Upper lobe of left lung (tissue), 6 donors: ENCODE results near the gene SPIRE2. TPM values are rescaled to one million over a fixed set of nuclear protein-coding genes. Genes with fewer than 3 reads are reported as not detected.
A peak's percentile ranks its signal among the peaks of the same experiment; 100 is the strongest.

Experiments used
- ATAC-seq, 2 donors: fragments of 200-7000 bp; cut with Tn5 transposase; one replicate each; pipeline ENCODE4 v1.9.1; 2022; ENCODE audit warnings: mild to moderate bottlenecking in 2 of 2, moderate library complexity in 2 of 2; ENCODE audit not compliant: low FRiP score in 2 of 2
- DNase-seq, 2 donors: peaks; one replicate each; pipeline ENCODE4 v3.0.0-alpha.2; 2019 to 2020
- H3K27ac ChIP-seq, 4 donors: fragments of 200-600 bp; sonication (generic); one replicate each; pipeline ENCODE4 v1.5.1; 2016 to 2019
- H3K27me3 ChIP-seq, 4 donors: fragments of 200-600 bp; sonication (generic); one replicate each; pipeline ENCODE4 v1.5.1; 2017 to 2019
- H3K36me3 ChIP-seq, 4 donors: fragments of 200-600 bp; sonication (generic); one replicate each; pipeline ENCODE4 v1.5.1; 2016 to 2019
- H3K4me1 ChIP-seq, 4 donors: fragments of 200-600 bp; sonication (generic); one replicate each; pipeline ENCODE4 v1.5.1; 2018 to 2019
- H3K4me3 ChIP-seq, 4 donors: fragments of 200-600 bp; sonication (generic); one replicate each; pipeline ENCODE4 v1.5.1; 2017 to 2019; ENCODE audit warnings: mild to moderate bottlenecking in 2 of 4, moderate library complexity in 1 of 4
- H3K9me3 ChIP-seq, 4 donors: fragments of 200-600 bp; sonication (generic); one replicate each; pipeline ENCODE4 v1.5.1; 2018 to 2019
- EP300 ChIP-seq, 4 donors: sonication (generic); formaldehyde crosslinking; IDR thresholded peaks; one replicate each; pipeline ENCODE4 v1.5.1; 2017; ENCODE audit warnings: antibody characterized with exemption in 4 of 4, control low read depth in 2 of 4
- POLR2A ChIP-seq, 4 donors: fragments of 450-650 bp; IDR thresholded peaks; one replicate each; pipeline ENCODE4 v1.5.1; 2016 to 2017; ENCODE audit warnings: antibody characterized with exemption in 4 of 4, mild to moderate bottlenecking in 2 of 4
- POLR2AphosphoS5 ChIP-seq, 2 donors: sonication (generic); formaldehyde crosslinking; IDR thresholded peaks; one replicate each; pipeline ENCODE4 v1.5.1; 2017; ENCODE audit warnings: antibody characterized with exemption in 2 of 2
- WGBS, 2 donors: methylation state at CpG; one replicate each; pipeline ENCODE4 v1.1.5; 2017 to 2018; 5-methylcytosine and 5-hydroxymethylcytosine counted together
- total RNA-seq, 6 donors: library from RNA; depleted of rRNA in 4 of 6; stranded (reverse); fragments of >200 nt in 4 of 6; gene quantifications; one replicate each; pipeline versions ENCODE4 v1.1.0 to v1.2.1, GENCODE V29; 2016 to 2021
- TF ChIP-seq, protein P1 (sequence below), 6 experiments: fragments of 450-650 bp in 4 of 6; fragments of 200-600 bp in 2 of 6; sonication (generic) in 2 of 6; IDR thresholded peaks; one replicate each; pipeline ENCODE4 v1.5.1; 2016 to 2019; ENCODE audit warnings: antibody characterized with exemption in 6 of 6
- donor health status: DM: no; HTN: no; CAD: no; lungs with moderate emphysema.
- donor health status: DM: no; HTN: yes; CAD: no; lungs with severe emphysema.

SPIRE2 gene
- total RNA-seq, 6 donors from 2014 or later = 6.1 to 52.4 (median 14.7) TPM

GRCh38 chr16:89837014-89837546, 8.8 kb downstream of the SPIRE2 start:
- peaks cover 6 to 18% (median 12%) of the 10 kb centered on the region in 4 donors for H3K4me1 ChIP-seq
- peak overlapping the region in 3 of 4 donors; percentile 15 to 27 (median 25) for H3K4me3 ChIP-seq
- H3K27ac ChIP-seq = peak overlapping the region in 2 of 4 donors; percentile 45 to 61
- WGBS, 2 donors = 83 to 91% methylated on average over 7 to 17 of the region's 17 CpGs
- ATAC-seq = no peak
- no peaks in the 10 kb centered on the region for H3K9me3 ChIP-seq
- no peak for DNase-seq
- no peaks in the 10 kb centered on the region for H3K36me3 ChIP-seq
- H3K27me3 ChIP-seq = no peaks in the 10 kb centered on the region
- TF ChIP-seq POLR2AphosphoS5 (IDR thresholded peaks at IDR 0.05) = no peak
- no peak for TF ChIP-seq POLR2A (IDR thresholded peaks at IDR 0.05)
- no peak for TF ChIP-seq EP300 (IDR thresholded peaks at IDR 0.05)
- TF ChIP-seq, protein P1, sequence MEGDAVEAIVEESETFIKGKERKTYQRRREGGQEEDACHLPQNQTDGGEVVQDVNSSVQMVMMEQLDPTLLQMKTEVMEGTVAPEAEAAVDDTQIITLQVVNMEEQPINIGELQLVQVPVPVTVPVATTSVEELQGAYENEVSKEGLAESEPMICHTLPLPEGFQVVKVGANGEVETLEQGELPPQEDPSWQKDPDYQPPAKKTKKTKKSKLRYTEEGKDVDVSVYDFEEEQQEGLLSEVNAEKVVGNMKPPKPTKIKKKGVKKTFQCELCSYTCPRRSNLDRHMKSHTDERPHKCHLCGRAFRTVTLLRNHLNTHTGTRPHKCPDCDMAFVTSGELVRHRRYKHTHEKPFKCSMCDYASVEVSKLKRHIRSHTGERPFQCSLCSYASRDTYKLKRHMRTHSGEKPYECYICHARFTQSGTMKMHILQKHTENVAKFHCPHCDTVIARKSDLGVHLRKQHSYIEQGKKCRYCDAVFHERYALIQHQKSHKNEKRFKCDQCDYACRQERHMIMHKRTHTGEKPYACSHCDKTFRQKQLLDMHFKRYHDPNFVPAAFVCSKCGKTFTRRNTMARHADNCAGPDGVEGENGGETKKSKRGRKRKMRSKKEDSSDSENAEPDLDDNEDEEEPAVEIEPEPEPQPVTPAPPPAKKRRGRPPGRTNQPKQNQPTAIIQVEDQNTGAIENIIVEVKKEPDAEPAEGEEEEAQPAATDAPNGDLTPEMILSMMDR (IDR thresholded peaks at IDR 0.05) = no peak

GRCh38 chr16:89841275-89841674, 13.0 kb downstream of the SPIRE2 start:
- TF ChIP-seq POLR2A (IDR thresholded peaks at IDR 0.05) (no peak), POLR2AphosphoS5 (IDR thresholded peaks at IDR 0.05) (peak in 1 of 2 donors; percentile 10), EP300 (IDR thresholded peaks at IDR 0.05) (no peak)
- TF ChIP-seq, protein P1 (IDR thresholded peaks at IDR 0.05) = no peak

DNA sequence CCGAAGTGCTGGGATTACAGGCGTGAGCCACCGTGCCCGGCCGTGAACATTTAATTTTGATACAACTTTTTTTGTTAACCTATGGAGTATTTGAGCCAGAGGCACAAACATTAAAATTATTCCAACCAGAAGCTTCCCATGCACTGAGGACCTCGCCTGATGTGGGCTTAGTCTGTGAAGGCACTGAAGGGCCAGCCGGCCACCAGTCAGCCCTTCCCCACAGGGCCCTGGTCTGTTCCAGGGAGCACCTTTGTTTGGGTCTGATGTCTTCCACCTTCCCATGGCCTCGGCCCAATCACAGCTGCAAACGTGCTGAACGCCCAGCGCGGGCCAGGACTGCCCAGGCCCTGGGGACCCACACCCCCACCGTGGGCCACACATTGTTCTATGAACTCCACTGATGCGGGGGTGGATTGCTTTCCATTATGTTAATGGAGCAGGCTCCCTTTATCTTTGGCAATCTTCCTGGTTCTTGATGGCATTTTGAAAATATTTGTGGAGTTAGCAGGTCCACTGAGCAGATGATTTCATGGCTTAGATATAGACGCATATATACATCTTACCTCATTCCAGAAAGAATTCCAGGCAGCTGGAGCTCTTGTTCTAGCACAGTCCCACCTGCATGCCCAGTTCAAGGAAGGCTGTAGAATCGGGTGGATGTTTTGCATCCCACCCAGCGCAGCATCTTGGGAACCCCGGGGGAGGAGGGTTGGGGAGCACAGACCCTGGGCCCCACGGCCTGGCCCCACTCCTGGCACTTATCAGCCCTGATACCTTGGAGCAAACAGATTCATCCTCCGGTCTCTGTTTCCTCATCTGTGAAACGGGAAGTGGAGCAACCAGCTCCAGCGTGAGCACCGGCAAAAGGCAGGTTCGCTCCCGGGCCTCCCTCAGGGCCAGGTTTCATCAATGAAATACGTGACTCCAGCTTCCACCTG, 14.5 kb downstream of the SPIRE2 start:
- no peaks in the 10 kb centered on the region for H3K27me3 ChIP-seq
- no peaks in the 10 kb centered on the region for H3K9me3 ChIP-seq
- no peak for ATAC-seq
- no peaks in the 10 kb centered on the region for H3K36me3 ChIP-seq
- H3K4me1 ChIP-seq = peaks cover 0 to 9% (median 5%) of the 10 kb centered on the region in 4 donors
- 75 to 79% methylated on average over 20 to 26 of the region's 26 CpGs for WGBS, 2 donors
- no peak for TF ChIP-seq POLR2A (IDR thresholded peaks at IDR 0.05)
- TF ChIP-seq, protein P1 (IDR thresholded peaks at IDR 0.05) = no peak
- no peak for TF ChIP-seq EP300 (IDR thresholded peaks at IDR 0.05)
- DNase-seq = peak in 1 of 2 donors; percentile 51
- no peak overlapping the region for H3K4me3 ChIP-seq
- no peak overlapping the region for H3K27ac ChIP-seq

More at GRCh38 chr16:89841275-89841674, 13.0 kb downstream of the SPIRE2 start:
- no peaks in the 10 kb centered on the region for H3K9me3 ChIP-seq
- ATAC-seq (no peak), DNase-seq (no peak)
- no peak overlapping the region for H3K4me3 ChIP-seq
- H3K36me3 ChIP-seq = no peaks in the 10 kb centered on the region
- WGBS, 2 donors = 72 to 74% methylated on average over 10 of the region's 10 CpGs
- H3K27ac ChIP-seq = no peak overlapping the region
- peaks cover 6 to 18% (median 12%) of the 10 kb centered on the region in 4 donors for H3K4me1 ChIP-seq
- no peaks in the 10 kb centered on the region for H3K27me3 ChIP-seq

DNA sequence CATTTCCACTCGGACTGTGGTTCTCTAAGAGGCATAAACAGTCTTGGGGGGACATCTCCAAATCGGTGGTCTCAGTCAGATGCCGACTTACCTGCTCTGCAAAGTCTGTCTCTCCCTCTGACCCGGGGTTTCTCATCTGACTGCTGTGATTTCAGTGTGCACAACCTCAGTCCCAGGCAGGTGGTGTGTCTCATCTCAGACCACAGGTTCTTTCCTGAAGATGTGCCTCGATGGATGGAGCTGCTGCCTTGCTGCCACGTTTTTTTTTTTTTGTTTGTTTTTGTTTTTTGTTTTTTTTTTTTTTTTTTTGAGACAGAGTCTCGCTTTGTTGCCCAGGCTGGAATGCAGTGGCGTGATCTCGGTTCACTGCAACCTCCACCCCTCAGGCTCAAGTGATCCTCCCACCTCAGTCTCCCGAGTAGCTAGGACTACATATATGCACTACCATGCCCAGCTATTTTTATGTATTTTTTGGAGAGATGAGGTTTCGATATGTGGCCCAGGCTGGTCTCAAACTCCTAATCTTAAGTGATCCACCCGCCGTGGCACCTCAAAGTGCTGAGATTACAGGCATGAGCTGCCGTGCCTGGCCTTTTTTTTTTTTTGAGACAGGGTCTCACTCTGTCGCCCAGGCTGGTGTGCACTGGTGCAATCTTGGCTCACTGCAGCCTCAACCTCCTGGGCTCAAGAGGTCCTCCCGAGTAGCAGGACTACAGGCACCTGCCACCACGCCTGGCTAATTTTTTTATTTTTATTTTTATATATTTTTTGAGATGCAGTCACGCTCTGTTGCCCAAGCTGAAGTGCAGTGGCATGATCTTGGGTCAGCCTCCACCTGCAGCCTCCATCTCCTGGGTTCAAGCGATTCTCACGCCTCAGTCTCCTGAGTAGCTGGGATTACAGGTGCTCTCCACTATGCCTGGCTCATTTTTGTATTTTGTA, 15.4 kb downstream of the SPIRE2 start:
- 86 to 91% methylated on average over 14 to 17 of the region's 20 CpGs for WGBS, 2 donors
- DNase-seq (no peak), ATAC-seq (no peak)

More for the DNA sequence above, 15.4 kb downstream of the SPIRE2 start:
- TF ChIP-seq POLR2A (IDR thresholded peaks at IDR 0.05) = no peak
- TF ChIP-seq POLR2AphosphoS5 (IDR thresholded peaks at IDR 0.05) = no peak
- TF ChIP-seq, protein P1 (IDR thresholded peaks at IDR 0.05) = no peak
- TF ChIP-seq EP300 (IDR thresholded peaks at IDR 0.05) = no peak
- no peaks in the 10 kb centered on the region for H3K27me3 ChIP-seq
- no peaks in the 10 kb centered on the region for H3K36me3 ChIP-seq
- H3K4me1 ChIP-seq = peaks cover 0 to under 1% (median 0%) of the 10 kb centered on the region in 4 donors
- no peak overlapping the region for H3K27ac ChIP-seq
- H3K4me3 ChIP-seq = no peak overlapping the region
- no peaks in the 10 kb centered on the region for H3K9me3 ChIP-seq
